Measurements from ENCODE around the gene HOPX. TPM values are rescaled to one million over a fixed set of nuclear protein-coding genes. Genes with fewer than 3 reads are reported as not detected.

Gene HOPX
- total RNA-seq, 1 donor from 2014 or later: not detected

DNA sequence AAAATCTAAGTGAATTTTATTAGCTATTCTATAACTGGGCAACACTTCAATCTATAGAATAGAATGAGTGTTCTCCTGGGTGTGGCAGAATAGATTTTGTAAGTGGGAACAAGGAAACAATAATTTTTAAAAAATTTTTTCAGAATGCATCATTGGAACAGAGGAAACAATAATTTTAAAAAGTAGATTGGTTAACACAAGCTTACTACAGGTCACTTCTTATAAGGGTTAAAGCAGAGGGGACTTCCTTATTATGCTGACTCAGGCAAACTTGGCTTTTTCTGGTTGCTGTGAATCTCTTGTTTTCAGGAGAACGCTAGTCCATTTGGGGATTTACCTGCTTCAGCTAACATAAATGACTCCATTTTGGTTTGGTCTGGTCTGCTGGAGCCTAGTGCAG, 52.5 kb downstream of the HOPX start:
- no peak overlapping the region for H3K4me3 ChIP-seq (ENCODE audit: low read depth, low read length)
- DNase-seq (ENCODE audit: low read depth): no peak

DNA sequence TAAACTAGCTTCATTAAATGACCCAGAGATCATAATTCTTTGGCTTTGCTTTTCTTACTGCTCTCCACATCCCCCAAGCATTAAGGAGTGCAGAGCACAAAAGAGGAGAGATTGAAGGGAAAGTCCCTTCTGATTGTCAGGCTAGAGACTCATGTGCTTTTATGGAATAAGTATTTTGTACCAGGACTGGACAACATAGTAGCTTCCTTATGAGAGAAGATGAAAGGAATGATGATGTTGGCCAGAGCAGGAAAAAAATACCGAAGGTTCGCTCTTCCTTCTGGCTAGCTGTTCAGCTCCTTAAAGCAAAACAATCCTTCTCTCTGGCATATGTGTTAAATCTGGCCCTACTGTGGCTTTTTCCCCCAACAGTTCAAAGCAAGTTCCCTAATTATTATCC, 53.1 kb downstream of the HOPX start:
- DNase-seq (ENCODE audit: low read depth): no peak
- H3K4me3 ChIP-seq (ENCODE audit: low read depth, low read length): no peak overlapping the region
- TF ChIP-seq, protein P1, sequence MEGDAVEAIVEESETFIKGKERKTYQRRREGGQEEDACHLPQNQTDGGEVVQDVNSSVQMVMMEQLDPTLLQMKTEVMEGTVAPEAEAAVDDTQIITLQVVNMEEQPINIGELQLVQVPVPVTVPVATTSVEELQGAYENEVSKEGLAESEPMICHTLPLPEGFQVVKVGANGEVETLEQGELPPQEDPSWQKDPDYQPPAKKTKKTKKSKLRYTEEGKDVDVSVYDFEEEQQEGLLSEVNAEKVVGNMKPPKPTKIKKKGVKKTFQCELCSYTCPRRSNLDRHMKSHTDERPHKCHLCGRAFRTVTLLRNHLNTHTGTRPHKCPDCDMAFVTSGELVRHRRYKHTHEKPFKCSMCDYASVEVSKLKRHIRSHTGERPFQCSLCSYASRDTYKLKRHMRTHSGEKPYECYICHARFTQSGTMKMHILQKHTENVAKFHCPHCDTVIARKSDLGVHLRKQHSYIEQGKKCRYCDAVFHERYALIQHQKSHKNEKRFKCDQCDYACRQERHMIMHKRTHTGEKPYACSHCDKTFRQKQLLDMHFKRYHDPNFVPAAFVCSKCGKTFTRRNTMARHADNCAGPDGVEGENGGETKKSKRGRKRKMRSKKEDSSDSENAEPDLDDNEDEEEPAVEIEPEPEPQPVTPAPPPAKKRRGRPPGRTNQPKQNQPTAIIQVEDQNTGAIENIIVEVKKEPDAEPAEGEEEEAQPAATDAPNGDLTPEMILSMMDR (conservative IDR thresholded peaks at IDR 0.05; ENCODE audit: low read depth, low read length): no peak

More for the DNA sequence above, 52.5 kb downstream of the HOPX start:
- TF ChIP-seq, protein P1 (conservative IDR thresholded peaks at IDR 0.05; ENCODE audit: low read depth, low read length): no peak

DNA sequence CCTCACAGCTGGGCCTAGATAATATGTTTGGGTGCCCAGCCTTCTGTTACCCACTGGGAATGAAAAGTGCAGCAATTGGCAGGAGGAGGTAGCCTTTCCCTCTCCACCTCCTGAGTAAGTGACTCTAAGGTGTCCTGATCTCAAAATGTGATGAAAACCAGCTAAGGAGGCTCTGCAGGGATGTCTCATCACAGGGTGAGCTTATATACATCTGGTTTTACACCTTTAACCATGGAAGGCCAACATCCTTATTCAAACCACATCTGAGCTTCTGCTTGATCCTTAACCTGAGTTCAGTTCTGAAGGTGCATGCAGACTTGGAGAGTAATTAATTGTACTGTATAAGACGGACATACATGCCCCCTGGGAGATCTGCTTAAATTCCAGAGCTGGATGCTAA, 53.7 kb downstream of the HOPX start:
- no peak overlapping the region for H3K4me3 ChIP-seq (ENCODE audit: low read depth, low read length)
- TF ChIP-seq, protein P1 (conservative IDR thresholded peaks at IDR 0.05; ENCODE audit: low read depth, low read length): no peak
- no peak for DNase-seq (ENCODE audit: low read depth)

DNA sequence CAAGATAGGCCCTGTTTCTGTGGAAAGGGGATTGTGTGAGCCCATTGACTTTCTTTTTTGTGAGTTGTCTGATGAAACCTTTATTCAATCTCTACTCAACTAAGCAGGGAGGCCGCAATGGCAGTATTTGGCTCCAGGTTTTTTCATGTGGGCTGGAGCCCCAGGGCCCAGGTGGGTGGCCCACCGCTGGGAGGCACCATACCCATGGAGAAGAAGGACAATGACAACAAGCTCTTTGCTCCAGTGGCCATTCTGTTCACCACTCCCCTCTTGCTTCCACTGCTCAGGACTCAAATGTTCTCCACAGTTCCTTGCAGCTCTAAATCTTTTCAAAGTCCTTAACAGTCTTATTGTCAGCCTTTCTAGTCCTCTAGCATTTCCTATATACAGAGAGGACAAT, 54.1 kb downstream of the HOPX start:
- TF ChIP-seq, protein P1 (conservative IDR thresholded peaks at IDR 0.05; ENCODE audit: low read depth, low read length): peak; percentile 23
- no peak overlapping the region for H3K4me3 ChIP-seq (ENCODE audit: low read depth, low read length)
- no peak for DNase-seq (ENCODE audit: low read depth)

DNA sequence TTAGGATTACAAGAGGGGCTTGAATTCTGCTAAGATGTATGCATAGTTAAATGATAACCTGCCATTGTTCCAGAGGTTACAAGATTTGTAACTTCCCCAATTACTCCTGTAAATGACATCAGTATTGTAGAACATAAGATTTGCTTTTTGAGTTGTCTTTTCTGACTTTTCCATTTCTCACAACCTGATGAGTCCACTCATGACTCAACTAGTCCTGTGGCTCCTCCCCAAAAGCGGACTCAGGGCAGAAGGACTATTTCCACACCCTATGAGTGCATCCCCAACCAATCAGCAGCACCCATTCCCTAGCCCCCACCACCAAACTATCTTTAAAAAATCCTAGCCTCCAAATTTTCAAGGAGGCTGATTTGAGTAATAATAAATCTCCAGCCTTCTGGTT, 54.7 kb downstream of the HOPX start:
- TF ChIP-seq, protein P1 (conservative IDR thresholded peaks at IDR 0.05; ENCODE audit: low read depth, low read length): no peak
- no peak overlapping the region for H3K4me3 ChIP-seq (ENCODE audit: low read depth, low read length)
- DNase-seq (ENCODE audit: low read depth): no peak

DNA sequence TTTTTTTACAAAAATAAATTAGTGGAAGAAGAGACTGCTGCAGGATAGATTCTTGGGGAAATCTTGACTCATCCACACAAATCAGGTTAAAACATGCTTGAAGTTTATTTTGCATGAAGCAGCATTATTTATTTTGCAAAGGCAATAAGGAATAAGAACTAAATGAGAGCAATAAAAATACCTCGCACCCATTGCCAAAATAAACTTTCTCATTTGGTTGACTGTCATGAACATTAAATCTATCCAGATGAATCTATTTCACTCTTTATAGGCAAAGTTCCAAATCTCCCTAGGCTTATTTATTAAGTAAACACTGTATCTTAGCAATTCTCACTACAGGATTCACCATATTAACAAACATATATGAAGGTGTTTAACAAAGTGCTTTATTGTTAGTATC, 58.9 kb downstream of the HOPX start:
- DNase-seq (ENCODE audit: low read depth): no peak
- no peak overlapping the region for H3K4me3 ChIP-seq (ENCODE audit: low read depth, low read length)
- TF ChIP-seq, protein P1 (conservative IDR thresholded peaks at IDR 0.05; ENCODE audit: low read depth, low read length): no peak

DNA sequence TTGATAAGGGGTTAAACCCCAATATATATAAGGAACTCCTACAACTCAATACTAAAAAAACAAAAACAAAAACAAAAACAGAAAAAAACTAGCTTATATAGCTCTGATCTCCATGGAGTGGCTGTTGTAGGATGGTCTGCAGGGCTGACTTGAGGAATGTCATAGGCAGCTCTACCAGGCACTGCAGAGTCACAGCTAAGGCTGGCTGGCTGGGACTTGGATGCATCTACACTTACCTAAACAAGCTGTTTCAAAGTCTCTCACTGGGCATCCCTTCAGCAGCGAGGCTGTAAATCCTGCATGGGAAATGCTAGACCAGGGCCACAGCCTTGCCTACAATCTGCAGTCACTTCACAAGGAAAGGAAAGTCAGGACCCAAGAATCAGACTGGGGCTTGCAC, 61.3 kb downstream of the HOPX start:
- no peak for DNase-seq (ENCODE audit: low read depth)
- TF ChIP-seq, protein P1 (conservative IDR thresholded peaks at IDR 0.05; ENCODE audit: low read depth, low read length): no peak

More for the DNA sequence above, 61.3 kb downstream of the HOPX start:
- H3K4me3 ChIP-seq (ENCODE audit: low read depth, low read length): no peak overlapping the region

Measured in epithelial cell of proximal tubule (primary cell).